Kidney (tissue), 14 donors: ENCODE results near the gene SLC7A5. TPM values are rescaled to one million over a fixed set of nuclear protein-coding genes. Genes with fewer than 3 reads are reported as not detected.
"Not testable (repeated sequence)": the region's sequence is repeated elsewhere in the genome, so short reads cannot be mapped to it uniquely, and the experiment has no call there.

Experiments used
- DNase-seq, 5 donors: peaks; one replicate each; pipeline ENCODE4 v3.0.0-alpha.2; 2013 to 2020
- FAIRE-seq: peaks from 2 replicates; lab custom pipeline; 2012; peaks lifted over from hg19 to GRCh38; lab: Jason Lieb, UNC
- H3K27ac ChIP-seq, 2 donors: one replicate each; pipeline ENCODE4 v1.7.0; 2013; ENCODE audit warnings: low read depth in 2 of 2, low read length in 2 of 2, inconsistent platforms in 1 of 2
- H3K27me3 ChIP-seq: one replicate; pipeline ENCODE4 v1.7.1; 2013; ENCODE audit warnings: low read length, inconsistent platforms; ENCODE audit not compliant: control insufficient read depth, insufficient read depth
- H3K36me3 ChIP-seq, 3 donors: one replicate each; pipeline versions ENCODE4 v1.7.0 to v1.7.1; 2013; ENCODE audit warnings: low read length in 3 of 3, control low read depth in 1 of 3, inconsistent platforms in 1 of 3; ENCODE audit not compliant: insufficient read depth in 3 of 3, control insufficient read depth in 2 of 3
- H3K4me1 ChIP-seq, 3 donors: one replicate each; pipeline versions ENCODE4 v1.7.0 to v1.7.1; 2013; ENCODE audit warnings: low read length in 3 of 3, inconsistent platforms in 1 of 3, low read depth in 1 of 3; ENCODE audit not compliant: control insufficient read depth in 2 of 3, insufficient read depth in 2 of 3
- H3K4me3 ChIP-seq, 3 donors: one replicate each; pipeline versions ENCODE4 v1.7.0 to v1.8.1; 2013; ENCODE audit warnings: low read length in 3 of 3, control low read depth in 1 of 3, inconsistent platforms in 1 of 3
- H3K9ac ChIP-seq, 3 donors: one replicate each; pipeline versions ENCODE4 v1.7.0 to v1.7.1; 2013; ENCODE audit warnings: low read length in 3 of 3, control low read depth in 1 of 3, inconsistent platforms in 1 of 3
- H3K9me3 ChIP-seq, 3 donors: one replicate each; pipeline versions ENCODE4 v1.7.0 to v1.7.1; 2013; ENCODE audit warnings: low read length in 3 of 3, control low read depth in 1 of 3, inconsistent platforms in 1 of 3; ENCODE audit not compliant: control insufficient read depth in 2 of 3, insufficient read depth in 1 of 3
- CTCF ChIP-seq: IDR thresholded peaks from 3 replicates; pipeline ENCODE4 v1.5.1; 2012; ENCODE audit warnings: mild to moderate bottlenecking, moderate library complexity, borderline replicate concordance; ENCODE audit not compliant: insufficient read depth; ENCODE audit errors: extremely low read depth
- intact Hi-C: fragments of 100-400 bp; cut with DNase I; formaldehyde crosslinking; loops from one replicate; pipeline ENCODE4 v1.11.1; 2022
- polyA plus RNA-seq: library from polyadenylated mRNA; stranded (reverse); fragments of 350-450 nt; fragmentation: Illumina TruSeq; extraction: RNeasy Lipid Tissue Mini Kit (QIAGEN cat#74804); gene quantifications from one replicate; pipeline ENCODE4 v1.2.3, GENCODE V29; 2014; ENCODE audit warnings: low read depth, low replicate concordance; ENCODE audit not compliant: insufficient read depth
- total RNA-seq: library from RNA; stranded (reverse); fragmentation: NEBNext Ultra II Directional; extraction: Animal tissue kit (Norgen Biotek cat#: 25700); gene quantifications from one replicate; pipeline ENCODE4 v1.2.1, GENCODE V29; 2021
- donor health status: control.
- donor health status: control.
- donor health status: control.
- donor health status: control.
- donor health status: control.
- donor health status: DM: yes; HTN: yes; CAD: no.
- donor health status: Normal renal cell carcinoma (clear cell type).

The SLC7A5 gene
- total and polyA plus RNA-seq, 2 donors from 2014 or later = 17.0 to 18.7 TPM

DNA sequence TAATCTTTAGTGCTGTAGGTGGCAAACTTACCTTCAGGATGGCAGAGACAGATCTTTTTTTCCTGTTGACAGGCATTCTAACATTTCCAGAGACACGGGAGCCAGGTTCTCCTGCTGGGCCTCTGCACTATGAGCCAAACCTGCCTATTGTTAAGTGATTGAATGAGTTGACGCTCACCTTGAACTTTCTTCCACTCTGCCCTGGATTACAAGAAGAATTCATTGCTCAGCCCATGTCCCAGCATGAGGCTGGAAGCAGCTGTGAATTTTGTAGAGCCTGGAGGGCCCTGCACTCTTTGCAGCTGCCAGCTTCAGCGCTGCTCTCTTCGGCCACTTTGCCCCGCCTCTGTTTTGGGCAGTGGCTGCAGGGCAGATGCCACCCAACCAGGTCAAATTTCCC, 9.4 kb upstream of the SLC7A5 start:
- intact Hi-C loops = loop anchor here (10.0 kb wide), 1 partner anchor 104 kb away; no protein-coding TSS in a partner anchor
- Histone ChIP-seq H3K9me3 (no peaks in the 10 kb centered on the region), H3K27ac (no peak overlapping the region), H3K4me3 (no peak overlapping the region), H3K36me3 (no peaks in the 10 kb centered on the region), H3K9ac (no peak overlapping the region), H3K27me3 (peaks cover 5% of the 10 kb centered on the region), H3K4me1 (no peaks in the 10 kb centered on the region)
- no peak for FAIRE-seq
- no peak for DNase-seq
- TF ChIP-seq CTCF = no peak

GRCh38 chr16:87877942-87878507, 8.7 kb upstream of the SLC7A5 start:
- peak; percentile 8 for TF ChIP-seq CTCF
- H3K9ac ChIP-seq = no peak overlapping the region
- intact Hi-C loops = loop anchor here (10.0 kb wide), 1 partner anchor 103 kb away; no protein-coding TSS in a partner anchor
- DNase-seq (no peak), FAIRE-seq (no peak)
- H3K9me3 ChIP-seq = no peaks in the 10 kb centered on the region
- no peak overlapping the region for H3K4me3 ChIP-seq
- no peaks in the 10 kb centered on the region for H3K36me3 ChIP-seq
- no peaks in the 10 kb centered on the region for H3K4me1 ChIP-seq
- no peak overlapping the region for H3K27ac ChIP-seq
- H3K27me3 ChIP-seq = peaks cover 5% of the 10 kb centered on the region

DNA sequence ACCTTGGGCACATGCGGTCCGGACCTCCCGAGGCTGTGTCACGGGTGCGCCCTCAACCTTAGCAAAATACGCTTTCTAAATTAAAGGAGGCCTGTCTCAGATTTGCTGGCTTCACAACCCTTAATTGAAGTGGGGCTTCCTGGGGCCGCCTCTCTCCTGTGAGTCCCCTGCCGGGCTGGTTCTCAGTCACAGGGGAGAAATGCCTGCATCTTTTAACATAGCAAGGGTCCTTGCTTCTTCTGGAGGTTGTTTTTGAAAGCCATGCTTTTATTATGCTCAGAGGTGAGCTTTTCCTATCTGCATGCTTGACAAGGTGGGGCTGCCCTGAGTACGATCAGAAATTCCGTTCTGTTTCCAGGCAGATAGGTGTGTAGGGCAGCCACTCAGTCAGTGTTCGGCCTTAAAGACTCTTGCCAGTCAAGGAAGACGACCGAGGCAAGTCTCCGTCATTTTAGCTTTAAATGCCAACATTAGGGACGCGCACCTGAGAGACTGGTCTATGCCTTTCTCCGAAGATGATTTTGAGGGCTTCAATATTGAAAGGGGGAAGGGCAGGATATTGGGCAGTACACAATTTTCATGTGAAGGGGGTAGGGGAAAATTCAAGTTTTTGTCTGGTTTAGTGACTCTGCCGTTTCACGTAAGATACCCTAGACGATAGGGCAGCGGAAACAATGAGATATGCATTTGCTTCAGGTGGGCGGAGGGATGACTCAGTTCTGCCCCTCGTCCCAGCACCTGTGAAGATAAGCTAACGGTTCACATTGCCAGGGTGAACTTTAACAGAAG, 5.5 kb upstream of the SLC7A5 start:
- Histone ChIP-seq H3K27me3 (peaks cover 5% of the 10 kb centered on the region), H3K4me3 (no peak overlapping the region), H3K9me3 (no peaks in the 10 kb centered on the region), H3K36me3 (no peaks in the 10 kb centered on the region), H3K4me1 (peaks cover 0 to 5% (median 0%) of the 10 kb centered on the region in 3 donors), H3K9ac (no peak overlapping the region), H3K27ac (no peak overlapping the region)
- intact Hi-C loops = loop anchor here (10.0 kb wide), 1 partner anchor 100 kb away; no protein-coding TSS in a partner anchor
- no peak for TF ChIP-seq CTCF
- FAIRE-seq (no peak), DNase-seq (no peak)

DNA sequence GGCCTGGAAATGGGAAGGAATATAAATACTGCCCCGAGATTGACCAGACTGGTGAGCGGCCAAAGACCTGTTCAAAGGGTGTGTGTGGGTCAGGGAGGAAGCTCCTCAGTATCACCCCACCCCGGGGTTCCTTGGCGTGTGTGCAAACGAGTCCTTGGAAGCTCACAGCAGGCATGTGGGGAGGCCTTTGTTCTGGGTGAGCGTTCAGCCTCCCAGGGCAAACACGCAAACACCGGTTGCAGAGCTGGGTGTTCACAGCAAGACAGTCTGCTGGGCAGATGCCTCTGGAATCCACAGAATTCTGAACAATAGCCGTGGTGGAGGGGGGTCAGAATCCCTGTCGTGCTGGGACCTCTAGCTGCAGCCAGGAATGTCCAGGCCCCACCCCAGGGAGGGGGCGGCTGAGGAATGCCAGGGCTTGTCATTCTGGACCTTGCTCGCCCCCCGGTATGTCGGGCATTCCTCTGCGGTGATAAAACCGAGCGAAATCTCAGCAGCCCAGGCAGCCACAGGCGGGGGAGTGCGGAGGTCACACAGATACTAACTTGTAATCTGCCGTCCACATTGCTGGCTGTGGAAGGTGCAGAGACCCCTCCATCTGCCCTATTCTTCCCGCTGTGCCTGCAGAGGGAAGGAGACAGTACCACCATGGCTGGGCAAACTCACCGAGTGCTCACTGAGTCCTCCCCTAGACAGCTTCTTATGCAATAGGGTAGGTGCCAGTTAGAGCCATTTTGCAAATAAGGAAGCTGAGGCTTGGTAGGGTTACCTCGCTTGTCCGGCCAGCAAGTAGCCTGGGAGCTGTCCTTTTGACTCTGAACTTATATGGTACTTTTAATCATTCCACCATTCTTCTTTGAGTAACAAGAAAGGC, 1.3 kb upstream of the SLC7A5 start:
- not testable (repeated sequence) for H3K27ac ChIP-seq, H3K9ac ChIP-seq, H3K4me1 ChIP-seq, H3K36me3 ChIP-seq, H3K9me3 ChIP-seq, H3K4me3 ChIP-seq, FAIRE-seq, H3K27me3 ChIP-seq
- peak in 4 of 5 donors; percentile 77 to 89 (median 82) for DNase-seq
- intact Hi-C loops = loop anchor here (10.0 kb wide), 1 partner anchor 96 kb away; no protein-coding TSS in a partner anchor

GRCh38 chr16:87869879-87870417, 641 bp upstream of the SLC7A5 start:
- H3K27me3 ChIP-seq, H3K36me3 ChIP-seq, H3K9ac ChIP-seq, H3K27ac ChIP-seq, H3K4me1 ChIP-seq, H3K4me3 ChIP-seq, H3K9me3 ChIP-seq, FAIRE-seq: not testable (repeated sequence)
- DNase-seq = peak in 1 of 5 donors; percentile 54
- intact Hi-C loops = loop anchor here (10.0 kb wide), 1 partner anchor 95 kb away; no protein-coding TSS in a partner anchor
